Thyroid gland (tissue), 4 donors: ENCODE results near the gene PTPRT. TPM values are rescaled to one million over a fixed set of nuclear protein-coding genes. Genes with fewer than 3 reads are reported as not detected.

Source experiments
- DNase-seq, 2 donors: peaks; one replicate each; pipeline ENCODE4 v3.0.0-alpha.2; 2019
- H3K27ac ChIP-seq, 3 donors: fragments of 200-600 bp; sonication (generic); 1 replicate in 2 of 3; 2 replicates in 1 of 3; pipeline ENCODE4 v1.5.1; 2016 to 2019; ENCODE audit warnings: mild to moderate bottlenecking in 1 of 3, moderate library complexity in 1 of 3
- H3K27me3 ChIP-seq: fragments of 200-600 bp; sonication (generic); one replicate; pipeline ENCODE4 v1.5.1; 2019
- H3K36me3 ChIP-seq, 2 donors: fragments of 200-600 bp; sonication (generic); one replicate each; pipeline ENCODE4 v1.5.1; 2016 to 2019
- H3K4me1 ChIP-seq, 2 donors: fragments of 200-600 bp; sonication (generic); one replicate each; pipeline ENCODE4 v1.5.1; 2017 to 2019
- H3K4me3 ChIP-seq, 3 donors: fragments of 200-600 bp; sonication (generic); replicated peaks in 1 of 3; 1 replicate in 2 of 3; 2 replicates in 1 of 3; pipeline ENCODE4 v1.5.1; 2016; ENCODE audit warnings: mild to moderate bottlenecking in 1 of 3
- H3K9me3 ChIP-seq: fragments of 200-600 bp; sonication (generic); one replicate; pipeline ENCODE4 v1.5.1; 2017
- POLR2A ChIP-seq, 2 donors: fragments of 450-650 bp; IDR thresholded peaks; one replicate each; pipeline ENCODE4 v1.6.1; 2017; ENCODE audit warnings: antibody characterized with exemption in 2 of 2, mild to moderate bottlenecking in 2 of 2, moderate library complexity in 1 of 2
- WGBS, 2 donors: methylation state at CpG; one replicate each; pipeline ENCODE4 v1.1.5; 2017; 5-methylcytosine and 5-hydroxymethylcytosine counted together
- intact Hi-C: fragments of 100-400 bp; cut with DNase I; formaldehyde crosslinking; loops from one replicate; pipeline ENCODE4 v1.15.1; 2023
- total RNA-seq, 4 donors: library from RNA; depleted of rRNA; stranded (reverse); fragments of >200 nt; gene quantifications; one replicate each; pipeline ENCODE4 v1.2.3, GENCODE V29; 2016
- TF ChIP-seq, protein P1 (sequence below), 6 experiments: fragments of 200-600 bp in 3 of 6; fragments of 450-650 bp in 3 of 6; sonication (generic) in 3 of 6; IDR thresholded peaks; one replicate each; pipeline ENCODE4 v1.5.1; 2016 to 2019; ENCODE audit warnings: antibody characterized with exemption in 6 of 6, mild to moderate bottlenecking in 2 of 6, inconsistent platforms in 1 of 6, moderate library complexity in 1 of 6

Gene PTPRT
- total RNA-seq, 4 donors from 2014 or later, result 0.11 to 0.15 TPM; not detected in 2

DNA sequence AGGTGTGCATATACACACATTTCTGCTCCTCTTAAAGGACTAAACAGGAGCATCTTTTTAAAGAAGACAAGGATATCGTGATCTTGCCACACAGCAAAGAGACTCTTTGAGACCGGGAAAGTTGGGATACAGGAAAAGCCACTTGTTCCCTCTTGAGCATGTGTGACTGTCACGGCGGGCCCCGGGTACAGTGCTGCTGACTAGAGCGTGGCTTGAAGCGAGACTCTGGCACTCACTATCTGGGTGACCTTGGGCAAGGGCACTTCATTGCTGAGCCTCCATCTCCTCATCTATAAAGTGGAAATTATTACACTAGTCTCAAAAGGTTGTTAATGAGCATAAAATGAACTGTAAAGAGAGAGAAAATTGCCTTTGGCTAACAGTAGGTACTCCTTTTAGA lies 713.9 kb downstream of the PTPRT start:
- DNase-seq, result no peak
- WGBS, 2 donors, result 29 to 36% methylated on average over 5 to 7 of the region's 7 CpGs
- Histone ChIP-seq H3K9me3 (no peaks in the 10 kb centered on the region), H3K4me3 (no peak overlapping the region), H3K36me3 (no peaks in the 10 kb centered on the region), H3K4me1 (no peaks in the 10 kb centered on the region), H3K27me3 (no peaks in the 10 kb centered on the region), H3K27ac (no peak overlapping the region)
- TF ChIP-seq, protein P1, sequence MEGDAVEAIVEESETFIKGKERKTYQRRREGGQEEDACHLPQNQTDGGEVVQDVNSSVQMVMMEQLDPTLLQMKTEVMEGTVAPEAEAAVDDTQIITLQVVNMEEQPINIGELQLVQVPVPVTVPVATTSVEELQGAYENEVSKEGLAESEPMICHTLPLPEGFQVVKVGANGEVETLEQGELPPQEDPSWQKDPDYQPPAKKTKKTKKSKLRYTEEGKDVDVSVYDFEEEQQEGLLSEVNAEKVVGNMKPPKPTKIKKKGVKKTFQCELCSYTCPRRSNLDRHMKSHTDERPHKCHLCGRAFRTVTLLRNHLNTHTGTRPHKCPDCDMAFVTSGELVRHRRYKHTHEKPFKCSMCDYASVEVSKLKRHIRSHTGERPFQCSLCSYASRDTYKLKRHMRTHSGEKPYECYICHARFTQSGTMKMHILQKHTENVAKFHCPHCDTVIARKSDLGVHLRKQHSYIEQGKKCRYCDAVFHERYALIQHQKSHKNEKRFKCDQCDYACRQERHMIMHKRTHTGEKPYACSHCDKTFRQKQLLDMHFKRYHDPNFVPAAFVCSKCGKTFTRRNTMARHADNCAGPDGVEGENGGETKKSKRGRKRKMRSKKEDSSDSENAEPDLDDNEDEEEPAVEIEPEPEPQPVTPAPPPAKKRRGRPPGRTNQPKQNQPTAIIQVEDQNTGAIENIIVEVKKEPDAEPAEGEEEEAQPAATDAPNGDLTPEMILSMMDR (IDR thresholded peaks at IDR 0.05), result no peak
- no peak for TF ChIP-seq POLR2A (IDR thresholded peaks at IDR 0.05)
- intact Hi-C loops, result no loop called here

DNA sequence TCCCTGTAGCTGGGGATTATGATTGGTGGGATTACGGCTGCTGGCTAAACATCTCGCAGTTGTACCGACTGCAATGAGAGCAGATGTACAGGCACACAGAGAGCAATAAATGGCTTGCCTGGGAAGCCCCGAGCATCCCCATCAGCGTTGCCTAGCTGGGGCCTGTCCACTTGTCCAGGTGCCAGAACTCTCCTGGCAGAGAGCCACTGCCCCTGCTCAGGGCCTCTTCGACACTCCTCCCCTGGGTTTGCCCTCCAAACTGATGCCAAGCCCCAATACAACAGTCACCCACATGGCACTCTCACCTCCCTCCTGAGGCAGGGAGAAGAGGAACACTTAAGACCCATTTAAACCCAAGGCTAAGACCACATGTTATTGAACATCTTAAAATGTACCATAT lies 715.1 kb downstream of the PTPRT start:
- TF ChIP-seq, protein P1 (IDR thresholded peaks at IDR 0.05), result no peak
- no peak for TF ChIP-seq POLR2A (IDR thresholded peaks at IDR 0.05)
- intact Hi-C loops, result no loop called here
- WGBS, 2 donors, result 50 to 55% methylated on average over 4 to 6 of the region's 6 CpGs
- no peaks in the 10 kb centered on the region for H3K9me3 ChIP-seq
- H3K36me3 ChIP-seq, result no peaks in the 10 kb centered on the region
- no peaks in the 10 kb centered on the region for H3K4me1 ChIP-seq
- no peak overlapping the region for H3K4me3 ChIP-seq
- H3K27me3 ChIP-seq, result no peaks in the 10 kb centered on the region
- no peak for DNase-seq
- H3K27ac ChIP-seq, result no peak overlapping the region

DNA sequence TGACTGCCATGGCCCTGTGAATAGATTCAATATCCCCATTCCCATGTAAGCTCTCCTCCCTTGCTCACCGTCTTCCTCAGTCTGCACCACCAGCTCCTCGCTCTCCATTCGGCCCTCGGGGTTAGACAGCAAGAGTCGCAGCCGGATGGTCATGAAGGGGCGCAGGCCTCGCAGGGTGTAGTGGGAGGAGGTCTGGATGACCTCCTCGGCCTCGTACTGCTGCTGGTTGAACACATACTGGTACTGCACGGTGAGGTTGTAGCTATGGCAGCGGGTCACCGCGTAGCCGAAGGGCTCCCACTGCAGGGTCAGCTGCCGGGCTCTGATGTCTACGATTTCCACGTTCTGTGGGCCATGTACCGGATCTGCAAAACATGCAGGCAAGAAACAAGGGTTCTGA lies 717.5 kb downstream of the PTPRT start:
- intact Hi-C loops, result no loop called here
- Histone ChIP-seq H3K4me3 (no peak overlapping the region), H3K27ac (no peak overlapping the region), H3K4me1 (no peaks in the 10 kb centered on the region), H3K9me3 (no peaks in the 10 kb centered on the region), H3K36me3 (no peaks in the 10 kb centered on the region), H3K27me3 (no peaks in the 10 kb centered on the region)
- TF ChIP-seq POLR2A (IDR thresholded peaks at IDR 0.05), result no peak
- TF ChIP-seq, protein P1 (IDR thresholded peaks at IDR 0.05), result no peak
- WGBS, 2 donors, result 91 to 94% methylated on average over 19 of the region's 19 CpGs
- DNase-seq, result no peak

DNA sequence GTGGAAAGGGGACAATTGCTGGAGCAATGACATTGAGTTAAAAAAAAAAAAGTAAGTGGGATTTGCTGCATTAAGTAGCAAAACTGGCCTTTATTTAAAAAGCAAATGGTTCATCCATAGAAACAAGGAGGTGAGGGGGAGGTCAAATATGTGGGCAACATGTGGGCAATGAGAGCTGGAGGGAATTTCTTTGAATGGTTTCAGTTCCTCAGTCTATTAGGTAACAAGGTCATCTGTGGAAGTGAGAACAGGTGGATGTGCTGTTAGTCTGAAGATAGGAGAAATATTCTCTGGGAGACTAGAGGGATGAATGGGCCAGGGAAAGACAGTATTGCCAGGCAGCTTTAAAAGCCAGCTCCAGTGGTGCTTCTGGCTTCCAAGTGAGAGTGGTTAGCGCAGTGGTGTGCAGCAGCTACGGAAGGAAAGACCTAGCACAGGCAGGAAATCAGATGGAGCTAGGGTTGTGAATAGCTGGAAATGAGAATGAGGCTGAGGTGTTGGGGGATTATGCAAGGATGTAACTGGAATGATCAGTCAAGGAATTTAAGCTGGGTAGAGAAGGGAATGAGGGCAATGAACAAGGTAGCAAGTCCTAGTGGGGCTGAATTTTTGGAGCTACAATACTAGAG lies 727.6 kb downstream of the PTPRT start:
- no peak for TF ChIP-seq POLR2A (IDR thresholded peaks at IDR 0.05)
- TF ChIP-seq, protein P1 (IDR thresholded peaks at IDR 0.05), result no peak
- no peaks in the 10 kb centered on the region for H3K36me3 ChIP-seq
- H3K4me1 ChIP-seq, result no peaks in the 10 kb centered on the region
- H3K9me3 ChIP-seq, result no peaks in the 10 kb centered on the region
- no peak for DNase-seq
- whole genome bisulfite sequencing, 2 donors, result 73 to 81% methylated on average over 2 of the region's 2 CpGs
- intact Hi-C loops, result no loop called here
- H3K4me3 ChIP-seq, result no peak overlapping the region
- no peaks in the 10 kb centered on the region for H3K27me3 ChIP-seq
- H3K27ac ChIP-seq, result no peak overlapping the region

DNA sequence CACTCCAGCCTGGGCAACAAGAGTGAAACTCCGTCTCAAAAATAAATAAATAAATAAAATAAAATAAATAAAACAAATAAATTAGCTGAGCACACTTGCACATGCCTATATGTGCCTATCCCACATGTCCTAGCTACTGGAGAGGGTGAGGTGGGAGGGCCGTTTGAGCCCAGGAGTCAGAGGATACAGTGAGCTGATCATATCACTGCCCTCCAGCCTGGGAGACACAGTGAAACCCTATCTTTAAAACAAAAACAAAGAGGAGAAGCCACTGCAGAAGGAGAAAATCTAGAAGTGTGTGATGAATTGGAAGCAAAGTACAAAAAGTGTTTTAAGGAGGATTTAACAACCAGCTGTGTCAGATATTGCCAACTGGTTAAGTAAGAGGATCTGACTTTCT lies 728.4 kb downstream of the PTPRT start:
- no peak for DNase-seq
- no peaks in the 10 kb centered on the region for H3K36me3 ChIP-seq
- no peak for TF ChIP-seq POLR2A (IDR thresholded peaks at IDR 0.05)
- TF ChIP-seq, protein P1 (IDR thresholded peaks at IDR 0.05), result no peak
- H3K27me3 ChIP-seq, result no peaks in the 10 kb centered on the region
- intact Hi-C loops, result no loop called here
- no peak overlapping the region for H3K4me3 ChIP-seq
- H3K9me3 ChIP-seq, result no peaks in the 10 kb centered on the region
- WGBS, 2 donors, result 55 to 68% methylated on average over 2 of the region's 2 CpGs
- H3K27ac ChIP-seq, result no peak overlapping the region
- H3K4me1 ChIP-seq, result no peaks in the 10 kb centered on the region
